OCI-LY3 (cell line): ENCODE results near the gene PIAS4.

Experiments used
- CTCF ChIP-seq: fragments of 200-600, 300-600 bp; sonication (generic); IDR thresholded peaks from 2 replicates; pipeline ENCODE4 v1.5.1; 2014; ENCODE audit warnings: antibody characterized with exemption, low read length, low read depth
- EZH2phosphoT487 ChIP-seq: fragments of 200-600 bp; shearing (Covaris generic); IDR thresholded peaks from 2 replicates; pipeline ENCODE4 v1.6.1; 2018; ENCODE audit warnings: antibody characterized with exemption, mixed run types, low read depth

DNA sequence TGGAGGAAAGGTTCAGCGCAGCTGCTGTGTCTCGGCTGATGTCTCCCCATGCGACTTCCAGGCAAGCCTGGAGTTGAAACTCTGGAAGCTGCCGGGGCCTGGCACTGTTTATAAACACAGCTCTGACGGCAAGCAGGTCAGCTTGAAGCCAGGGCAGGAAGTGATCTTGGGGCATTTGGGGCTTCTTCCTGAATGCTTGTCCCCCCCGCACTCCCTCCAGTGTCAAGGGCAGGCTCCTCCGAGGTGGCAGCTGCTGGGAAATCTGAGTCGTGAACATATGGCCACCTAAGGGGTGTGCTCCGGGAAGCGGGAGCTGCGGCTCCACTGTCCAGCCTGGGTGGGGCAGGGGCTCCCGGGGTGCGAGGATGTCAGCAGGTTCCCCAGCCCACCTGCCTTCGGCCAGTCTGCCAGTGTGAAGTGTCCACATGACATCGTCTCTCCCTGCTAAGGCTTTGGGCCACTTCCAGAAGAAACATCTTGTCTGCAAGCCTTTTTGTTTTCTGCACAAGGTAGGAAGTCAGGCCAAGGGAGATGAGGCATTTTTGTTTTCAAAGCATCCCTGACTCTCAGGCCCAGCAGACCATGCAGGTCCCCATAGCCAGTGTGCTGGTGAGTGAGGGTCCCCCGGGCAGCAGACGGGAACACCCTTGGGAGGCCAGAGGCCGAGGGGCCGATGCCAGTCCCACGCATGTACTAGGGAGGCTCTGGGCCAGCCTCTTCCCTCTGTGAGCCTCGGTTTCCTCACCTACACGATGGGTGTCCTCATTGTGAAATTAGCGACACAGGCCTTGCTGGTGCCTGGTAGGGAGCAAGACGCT lies 2.7 kb downstream of the PIAS4 start:
- TF ChIP-seq EZH2phosphoT487 (no peak), CTCF (no peak)
